RWPE1 (cell line): Measurements from ENCODE around the gene ADAP1.

Source experiments
- CTCF ChIA-PET: fragments of 350-600 bp; sonication (Branson Sonifier 250); formaldehyde crosslinking; extraction: SDS; loops from one replicate; lab custom pipeline; 2021; lab: Yijun Ruan, JAX
- POLR2A ChIA-PET: fragments of 400-600 bp; formaldehyde crosslinking; extraction: SDS; loops from one replicate; lab custom pipeline; 2020; ENCODE audit warnings: antibody characterized with exemption; ENCODE audit not compliant: low non-redundant PET; lab: Yijun Ruan, JAX
- DNase-seq: peaks from one replicate; pipeline ENCODE4 v3.0.0; 2012; ENCODE audit warnings: low spot score
- H3K27ac ChIP-seq: fragments of 450-650 bp; 2 replicates; pipeline ENCODE4 v1.5.1; 2017
- TF ChIP-seq, protein P1 (sequence below): fragments of 450-650 bp; conservative IDR thresholded peaks from 2 replicates; pipeline ENCODE4 v1.5.1; 2017; ENCODE audit warnings: low read depth, mild to moderate bottlenecking

Gene ADAP1

DNA sequence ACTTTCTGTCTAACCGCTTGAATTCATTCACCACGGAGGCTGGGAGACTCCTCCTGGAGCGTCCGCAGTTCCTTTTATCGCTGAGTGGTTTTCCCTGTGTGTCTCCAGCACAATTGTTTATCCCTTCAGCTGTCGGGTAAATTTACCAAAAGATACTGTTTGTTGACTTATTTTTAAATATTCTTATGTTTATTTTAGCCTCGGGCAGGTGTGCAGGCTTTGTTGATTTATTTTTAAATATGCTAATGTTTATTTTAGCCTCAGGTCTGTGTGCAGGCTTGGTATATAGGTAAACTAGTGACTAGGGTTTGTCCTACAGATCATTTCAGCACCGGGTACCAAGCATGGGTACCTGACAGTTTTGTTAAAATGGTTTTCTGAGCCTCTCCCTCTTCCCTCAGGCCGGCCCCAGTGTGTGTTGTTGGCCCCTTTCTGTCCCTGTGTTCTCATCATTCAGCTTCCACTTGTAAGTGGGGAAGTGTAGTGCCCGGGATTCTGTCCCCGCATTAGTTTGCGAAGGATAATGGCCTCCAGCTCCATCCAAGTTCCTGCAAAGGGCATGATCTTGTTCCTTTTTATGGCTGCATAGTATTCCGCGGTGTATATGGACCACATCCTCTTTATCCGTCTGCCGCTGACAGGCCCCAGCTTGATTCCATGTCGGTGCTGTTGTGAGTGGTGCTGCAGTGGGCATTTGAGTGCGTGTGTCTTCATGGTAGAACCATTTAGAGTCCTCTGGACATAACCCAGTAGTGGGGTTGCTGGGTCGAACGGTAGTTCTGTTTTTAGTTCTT is 72.8 kb downstream of the ADAP1 start:
- ChIA-PET POLR2A (no interaction called here), CTCF (no interaction called here)
- TF ChIP-seq, protein P1, sequence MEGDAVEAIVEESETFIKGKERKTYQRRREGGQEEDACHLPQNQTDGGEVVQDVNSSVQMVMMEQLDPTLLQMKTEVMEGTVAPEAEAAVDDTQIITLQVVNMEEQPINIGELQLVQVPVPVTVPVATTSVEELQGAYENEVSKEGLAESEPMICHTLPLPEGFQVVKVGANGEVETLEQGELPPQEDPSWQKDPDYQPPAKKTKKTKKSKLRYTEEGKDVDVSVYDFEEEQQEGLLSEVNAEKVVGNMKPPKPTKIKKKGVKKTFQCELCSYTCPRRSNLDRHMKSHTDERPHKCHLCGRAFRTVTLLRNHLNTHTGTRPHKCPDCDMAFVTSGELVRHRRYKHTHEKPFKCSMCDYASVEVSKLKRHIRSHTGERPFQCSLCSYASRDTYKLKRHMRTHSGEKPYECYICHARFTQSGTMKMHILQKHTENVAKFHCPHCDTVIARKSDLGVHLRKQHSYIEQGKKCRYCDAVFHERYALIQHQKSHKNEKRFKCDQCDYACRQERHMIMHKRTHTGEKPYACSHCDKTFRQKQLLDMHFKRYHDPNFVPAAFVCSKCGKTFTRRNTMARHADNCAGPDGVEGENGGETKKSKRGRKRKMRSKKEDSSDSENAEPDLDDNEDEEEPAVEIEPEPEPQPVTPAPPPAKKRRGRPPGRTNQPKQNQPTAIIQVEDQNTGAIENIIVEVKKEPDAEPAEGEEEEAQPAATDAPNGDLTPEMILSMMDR, result no peak
- H3K27ac ChIP-seq, result no peak overlapping the region
- no peak for DNase-seq

DNA sequence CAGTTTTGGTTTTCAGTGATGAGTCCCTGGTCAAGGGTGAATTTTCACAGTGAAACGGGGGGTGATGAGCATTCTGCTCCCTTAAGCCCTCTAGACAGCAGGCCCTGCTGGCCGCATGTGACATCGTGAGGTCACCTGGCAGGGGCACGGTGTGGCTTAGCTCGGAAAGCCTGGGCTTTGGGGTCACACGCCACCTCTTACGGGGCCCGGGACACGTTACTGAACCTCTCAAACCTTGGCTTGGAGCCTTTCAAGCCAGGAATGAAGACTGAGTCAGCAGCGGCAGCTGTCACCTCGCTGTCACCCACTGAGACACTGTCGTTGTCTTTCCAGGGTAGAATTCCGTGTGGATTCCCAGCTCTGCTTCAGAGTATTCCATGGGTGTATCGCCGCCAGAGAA is 74.0 kb downstream of the ADAP1 start:
- no peak for DNase-seq
- H3K27ac ChIP-seq, result peak overlapping the region; percentile 9; the same call in 1 of the 2 replicates
- TF ChIP-seq, protein P1, result no peak
- ChIA-PET CTCF (no interaction called here), POLR2A (no interaction called here)

DNA sequence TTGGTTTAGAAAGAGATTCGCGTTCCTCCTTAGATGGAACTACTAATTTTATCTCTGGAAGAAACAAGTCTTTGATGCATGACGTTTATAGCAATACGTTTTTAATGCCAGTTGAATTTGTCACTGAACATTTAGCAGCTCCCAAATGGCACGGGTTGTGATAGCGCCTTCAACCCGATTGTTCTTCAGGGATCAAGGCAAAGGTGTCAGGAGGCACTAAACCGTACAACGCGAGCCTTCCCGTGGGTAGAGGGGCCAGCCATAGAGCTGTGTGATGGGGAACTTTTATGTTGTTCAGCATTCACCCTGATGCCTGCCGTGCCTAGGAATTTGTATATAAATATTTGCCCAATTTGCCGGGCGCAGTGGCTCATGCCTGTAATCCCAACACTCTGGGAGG is 74.8 kb downstream of the ADAP1 start:
- TF ChIP-seq, protein P1, result no peak
- ChIA-PET POLR2A (no interaction called here), CTCF (no interaction called here)
- peak overlapping the region; percentile 9; the same call in 1 of the 2 replicates for H3K27ac ChIP-seq
- no peak for DNase-seq

DNA sequence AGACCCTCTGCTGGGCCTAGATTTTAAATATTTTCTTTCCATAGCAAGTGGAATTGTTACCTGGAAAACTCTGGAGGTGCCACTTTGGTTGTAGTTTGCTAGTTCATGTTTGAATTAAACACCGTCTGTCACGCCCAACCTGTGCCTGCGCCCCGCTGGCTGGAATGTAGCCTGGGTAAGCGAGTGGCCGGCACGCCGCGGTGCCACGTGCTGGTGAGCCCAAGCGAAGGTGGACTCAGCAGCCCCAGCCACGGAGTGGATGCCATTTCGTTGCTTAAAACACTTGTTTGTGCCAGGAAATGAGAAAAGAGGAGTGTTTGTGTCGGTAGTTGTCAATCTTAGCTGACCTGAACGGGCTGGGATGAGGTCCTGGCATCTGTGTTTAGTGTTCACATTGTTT is 75.4 kb downstream of the ADAP1 start:
- ChIA-PET POLR2A (no interaction called here), CTCF (no interaction called here)
- H3K27ac ChIP-seq, result peak overlapping the region; percentile 43
- DNase-seq, result no peak
- TF ChIP-seq, protein P1, result no peak

DNA sequence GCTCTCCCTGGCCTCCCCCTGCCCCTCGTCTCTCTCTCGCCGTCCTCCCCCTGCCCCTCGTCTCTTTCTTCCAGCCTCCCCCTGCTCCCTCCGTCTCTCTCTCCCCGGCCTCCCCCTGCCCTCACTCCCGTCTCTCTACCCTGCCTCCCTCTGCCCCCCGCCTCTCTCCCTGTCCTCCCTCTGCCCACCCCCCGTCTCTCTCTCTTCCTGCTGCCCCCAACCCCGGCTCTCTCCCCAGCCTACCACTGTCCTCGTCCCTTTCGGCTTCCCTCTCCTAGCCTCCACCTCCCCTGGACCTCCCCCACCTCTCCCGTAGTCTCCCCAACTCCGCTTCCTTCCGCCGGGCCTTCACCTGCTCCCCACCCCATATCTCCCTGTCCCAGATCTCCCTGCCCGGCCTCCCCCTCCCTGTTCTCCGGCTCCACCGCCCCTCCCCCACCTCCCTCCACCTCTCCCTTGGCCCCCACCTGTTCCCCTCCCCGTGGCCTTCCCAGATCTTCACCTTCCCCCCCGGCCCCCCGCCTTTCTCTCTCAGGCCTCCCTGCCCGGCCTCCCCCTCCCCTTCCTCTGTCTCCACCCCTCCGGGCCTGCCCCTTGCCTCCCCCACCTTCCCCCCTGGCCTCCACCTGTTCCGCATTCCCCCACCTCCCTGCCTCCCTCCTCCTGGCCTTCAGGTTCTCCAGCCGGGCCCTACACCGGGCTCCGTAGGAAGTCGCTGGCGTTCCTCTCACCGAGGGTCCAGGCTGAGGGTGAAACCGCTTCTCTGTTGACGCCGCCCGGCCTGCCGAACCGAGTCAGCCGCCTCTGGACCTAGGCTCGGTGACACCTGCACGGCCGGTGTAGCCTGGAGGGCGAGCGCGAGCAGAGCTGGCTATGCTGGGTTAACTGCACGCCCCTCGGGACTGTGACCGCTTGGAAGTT is 76.9 kb downstream of the ADAP1 start:
- TF ChIP-seq, protein P1, result no peak
- DNase-seq, result peak; percentile 18
- POLR2A ChIA-PET, result no interaction called here
- CTCF ChIA-PET, result no interaction called here
- H3K27ac ChIP-seq, result peak overlapping the region; percentile 85

DNA sequence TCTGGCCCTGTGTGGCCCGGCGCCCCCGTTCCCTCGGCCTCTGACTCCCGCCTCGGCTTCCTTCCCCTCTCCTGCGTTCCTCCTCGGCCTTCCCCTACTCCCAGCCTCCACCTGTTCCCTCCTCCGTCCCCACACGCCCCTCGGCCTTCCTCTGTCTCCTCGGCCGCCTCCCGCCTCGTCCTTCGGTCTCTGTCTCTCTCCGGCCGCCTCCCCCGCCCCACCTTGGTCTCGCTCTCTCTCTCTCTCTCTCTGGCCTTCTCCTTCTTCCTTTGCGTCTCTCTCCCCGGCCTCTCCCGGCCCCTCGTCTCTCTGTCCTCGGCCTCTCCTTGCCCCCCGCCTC is 77.5 kb downstream of the ADAP1 start:
- DNase-seq, result no peak
- TF ChIP-seq, protein P1, result no peak
- POLR2A ChIA-PET, result no interaction called here
- peak overlapping the region; percentile 85 for H3K27ac ChIP-seq
- CTCF ChIA-PET, result no interaction called here
